Thoracic aorta (tissue), 2 donors: ENCODE measurements around the gene PIK3R6. TPM values are rescaled to one million over a fixed set of nuclear protein-coding genes. Genes with fewer than 3 reads are reported as not detected.

Experiments used
- ATAC-seq: fragments of 150-250 bp; one replicate; pipeline ENCODE4 v1.8.0; 2017; ENCODE audit warnings: low read depth; ENCODE audit not compliant: insufficient number of reproducible peaks, low FRiP score
- DNase-seq: peaks from one replicate; pipeline ENCODE4 v3.0.0-alpha.2; 2020; ENCODE audit warnings: low spot score
- H3K27ac ChIP-seq, 2 donors: fragments of 200-600 bp; sonication (generic); 1 replicate in 1 of 2; 2 replicates in 1 of 2; pipeline ENCODE4 v1.5.1; 2016; ENCODE audit warnings: mild to moderate bottlenecking in 2 of 2, moderate library complexity in 2 of 2
- H3K27me3 ChIP-seq: fragments of 200-600 bp; sonication (generic); replicated peaks from 2 replicates; pipeline ENCODE4 v1.6.0; 2016; ENCODE audit warnings: mild to moderate bottlenecking; ENCODE audit not compliant: insufficient read depth
- H3K36me3 ChIP-seq: fragments of 200-600 bp; sonication (generic); one replicate; pipeline ENCODE4 v1.5.1; 2016
- H3K4me1 ChIP-seq, 2 donors: fragments of 200-600 bp; sonication (generic); 1 replicate in 1 of 2; 2 replicates in 1 of 2; pipeline versions ENCODE4 v1.5.1 to v1.6.0; 2016; ENCODE audit warnings: low read depth in 2 of 2, mild to moderate bottlenecking in 1 of 2; ENCODE audit not compliant: control insufficient read depth in 1 of 2
- H3K4me3 ChIP-seq: fragments of 200-600 bp; sonication (generic); 2 replicates; pipeline ENCODE4 v1.5.1; 2016; ENCODE audit warnings: mild to moderate bottlenecking
- H3K9me3 ChIP-seq: fragments of 200-600 bp; sonication (generic); 2 replicates; pipeline ENCODE4 v1.5.1; 2016
- total RNA-seq, 2 donors: library from RNA; depleted of rRNA; stranded (reverse); fragments of >200 nt; gene quantifications; one replicate each; pipeline versions ENCODE4 v1.1.0 to v1.2.3, GENCODE V29; 2016
- TF ChIP-seq, protein P1 (sequence below): fragments of 200-600 bp; sonication (generic); IDR thresholded peaks from one replicate; pipeline ENCODE4 v1.5.1; 2019; ENCODE audit warnings: antibody characterized with exemption

PIK3R6 gene
- total RNA-seq, 2 donors from 2014 or later = 1.5 to 3.5 TPM

DNA sequence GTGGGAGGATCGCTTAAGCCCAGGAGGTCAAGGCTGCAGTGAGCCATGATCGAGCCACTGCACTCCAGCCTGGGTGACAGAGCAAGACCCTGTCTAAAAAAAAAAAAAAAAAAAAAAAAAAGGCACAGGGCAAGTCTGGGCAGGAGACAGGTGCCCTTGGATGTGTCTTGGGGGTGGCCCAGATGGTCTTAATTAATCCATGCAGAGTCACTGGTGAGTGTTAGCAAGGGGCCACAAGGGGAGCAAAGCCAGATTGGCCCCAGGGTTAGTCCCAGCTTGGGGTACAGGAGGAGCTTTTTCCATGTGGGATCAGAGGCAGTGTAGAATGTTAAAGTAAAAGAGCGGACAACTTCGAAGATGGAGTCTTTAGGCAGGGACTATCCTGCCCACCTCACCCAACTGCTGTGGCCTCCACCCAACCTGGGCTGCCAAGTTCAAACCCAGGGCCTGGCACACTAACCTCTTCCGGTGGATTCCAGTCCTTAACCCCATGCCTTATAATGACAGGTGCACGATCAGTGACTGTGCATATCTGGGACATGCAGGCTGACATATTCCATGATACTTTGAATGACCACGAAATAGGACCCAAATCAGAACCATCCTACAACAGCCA, 36.1 kb downstream of the PIK3R6 start:
- TF ChIP-seq, protein P1, sequence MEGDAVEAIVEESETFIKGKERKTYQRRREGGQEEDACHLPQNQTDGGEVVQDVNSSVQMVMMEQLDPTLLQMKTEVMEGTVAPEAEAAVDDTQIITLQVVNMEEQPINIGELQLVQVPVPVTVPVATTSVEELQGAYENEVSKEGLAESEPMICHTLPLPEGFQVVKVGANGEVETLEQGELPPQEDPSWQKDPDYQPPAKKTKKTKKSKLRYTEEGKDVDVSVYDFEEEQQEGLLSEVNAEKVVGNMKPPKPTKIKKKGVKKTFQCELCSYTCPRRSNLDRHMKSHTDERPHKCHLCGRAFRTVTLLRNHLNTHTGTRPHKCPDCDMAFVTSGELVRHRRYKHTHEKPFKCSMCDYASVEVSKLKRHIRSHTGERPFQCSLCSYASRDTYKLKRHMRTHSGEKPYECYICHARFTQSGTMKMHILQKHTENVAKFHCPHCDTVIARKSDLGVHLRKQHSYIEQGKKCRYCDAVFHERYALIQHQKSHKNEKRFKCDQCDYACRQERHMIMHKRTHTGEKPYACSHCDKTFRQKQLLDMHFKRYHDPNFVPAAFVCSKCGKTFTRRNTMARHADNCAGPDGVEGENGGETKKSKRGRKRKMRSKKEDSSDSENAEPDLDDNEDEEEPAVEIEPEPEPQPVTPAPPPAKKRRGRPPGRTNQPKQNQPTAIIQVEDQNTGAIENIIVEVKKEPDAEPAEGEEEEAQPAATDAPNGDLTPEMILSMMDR = no peak
- Histone ChIP-seq H3K4me1 (no peaks in the 10 kb centered on the region), H3K27ac (no peak overlapping the region), H3K36me3 (no peaks in the 10 kb centered on the region), H3K27me3 (no peaks in the 10 kb centered on the region), H3K9me3 (no peaks in the 10 kb centered on the region), H3K4me3 (no peak overlapping the region)
- DNase-seq (no peak), ATAC-seq (no peak)

DNA sequence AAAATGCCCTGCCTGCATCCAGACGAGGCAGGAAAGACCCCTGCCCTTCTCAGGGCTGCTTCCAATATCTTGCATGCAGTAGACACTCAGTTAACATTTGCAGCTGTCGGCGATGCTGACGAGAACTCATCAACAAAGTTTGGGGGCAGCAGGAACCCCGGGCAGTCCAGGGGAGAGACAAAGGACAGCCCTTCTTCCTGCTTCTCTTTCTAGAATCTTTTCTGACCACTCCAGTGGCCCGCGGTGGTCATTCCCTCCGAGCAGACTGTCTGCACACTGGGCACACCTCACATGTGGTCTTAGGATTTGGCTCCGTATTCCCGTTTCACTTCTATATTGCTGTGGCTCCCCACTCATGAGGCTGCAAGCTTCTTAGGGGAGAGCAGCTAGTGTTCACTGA, 37.3 kb downstream of the PIK3R6 start:
- Histone ChIP-seq H3K36me3 (no peaks in the 10 kb centered on the region), H3K4me3 (no peak overlapping the region), H3K27ac (no peak overlapping the region), H3K9me3 (no peaks in the 10 kb centered on the region), H3K27me3 (no peaks in the 10 kb centered on the region), H3K4me1 (no peaks in the 10 kb centered on the region)
- TF ChIP-seq, protein P1 = no peak
- DNase-seq (no peak), ATAC-seq (no peak)

DNA sequence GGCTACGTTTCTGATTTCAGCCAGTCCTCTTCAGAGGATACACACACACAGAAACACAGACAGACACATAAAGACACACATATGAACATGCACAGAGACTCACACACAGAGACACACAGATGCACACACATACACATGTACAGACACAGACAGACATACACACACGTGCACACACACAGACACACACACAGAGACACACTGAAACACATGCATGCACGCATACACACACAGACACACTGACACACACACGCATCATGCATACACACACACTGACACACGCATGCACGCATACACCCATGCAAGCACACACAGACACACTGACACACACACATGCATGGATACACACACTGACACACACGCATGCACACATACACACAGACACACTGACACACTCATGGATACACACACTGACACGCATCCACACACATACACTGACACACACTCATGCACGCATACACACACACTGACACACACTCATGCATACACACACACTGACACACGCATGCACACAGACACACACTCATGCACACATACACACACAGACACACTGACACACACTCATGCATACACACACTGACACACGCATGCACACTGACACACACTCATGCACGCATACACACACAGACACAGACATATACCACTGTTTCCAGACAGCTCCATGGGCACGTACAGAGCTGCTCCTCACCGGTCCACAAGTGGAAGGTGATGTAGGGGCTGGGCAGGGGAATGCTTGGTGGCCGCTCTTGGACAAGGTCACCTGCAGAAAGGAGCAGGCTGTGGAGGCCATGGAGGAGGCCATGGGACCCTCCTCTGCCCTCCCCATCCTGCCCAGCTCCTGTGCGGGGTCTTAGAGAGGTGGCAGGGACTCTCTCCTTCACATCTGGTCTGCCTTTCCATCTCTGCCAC, 38.2 kb downstream of the PIK3R6 start:
- no peaks in the 10 kb centered on the region for H3K27me3 ChIP-seq
- DNase-seq = no peak
- no peak for ATAC-seq

GRCh38 chr17:8828517-8828875, 39.0 kb downstream of the PIK3R6 start:
- no peaks in the 10 kb centered on the region for H3K36me3 ChIP-seq
- ATAC-seq (no peak), DNase-seq (no peak)
- H3K27me3 ChIP-seq = no peaks in the 10 kb centered on the region
- no peaks in the 10 kb centered on the region for H3K4me1 ChIP-seq
- H3K4me3 ChIP-seq = no peak overlapping the region
- peaks cover 4% of the 10 kb centered on the region for H3K9me3 ChIP-seq
- TF ChIP-seq, protein P1 = no peak
- no peak overlapping the region for H3K27ac ChIP-seq

More for the DNA sequence above, 38.2 kb downstream of the PIK3R6 start:
- Histone ChIP-seq H3K4me1 (no peaks in the 10 kb centered on the region), H3K4me3 (no peak overlapping the region), H3K27ac (no peak overlapping the region), H3K36me3 (no peaks in the 10 kb centered on the region), H3K9me3 (peaks cover 3% of the 10 kb centered on the region)
- TF ChIP-seq, protein P1 = no peak

- ATAC-seq (no peak), DNase-seq (no peak)
- H3K27ac ChIP-seq = no peak overlapping the region
- H3K36me3 ChIP-seq = no peaks in the 10 kb centered on the region
- H3K27me3 ChIP-seq = no peaks in the 10 kb centered on the region
- no peak overlapping the region for H3K4me3 ChIP-seq
- no peaks in the 10 kb centered on the region for H3K4me1 ChIP-seq
- H3K9me3 ChIP-seq = peaks cover 4% of the 10 kb centered on the region
- TF ChIP-seq, protein P1 = no peak
Measured at GRCh38 chr17:8826808-8827435, 40.6 kb downstream of the PIK3R6 start.
